Erythroblast (primary cell): ENCODE results near the gene POLR3A.

Experiments
- GATA1 ChIP-seq: IDR thresholded peaks from 2 replicates; pipeline ENCODE4 v1.6.1; 2011; ENCODE audit warnings: low read depth, mild to moderate bottlenecking, control low read depth, low read length, moderate library complexity
- POLR2A ChIP-seq: IDR thresholded peaks from 2 replicates; pipeline ENCODE4 v1.6.1; 2011; ENCODE audit warnings: mild to moderate bottlenecking, low read length

- no peak for TF ChIP-seq POLR2A
- no peak for TF ChIP-seq GATA1
Observed at GRCh38 chr10:78033387-78033636, 4.0 kb upstream of the POLR3A start.
